NCI-H1436 (cell line): ENCODE measurements around the gene RNF38.

ENCODE experiments used
- DNase-seq: peaks from one replicate; lab custom pipeline; 2025; lab: John Stamatoyannopoulos, UW

The RNF38 gene

GRCh38 chr9:36293171-36293570 is 106.9 kb downstream of the RNF38 start:
- no peak for DNase-seq

- DNase-seq, result no peak
Observed at GRCh38 chr9:36292641-36293040, 107.4 kb downstream of the RNF38 start.

- no peak for DNase-seq
Observed at GRCh38 chr9:36290996-36291395, 109.1 kb downstream of the RNF38 start.

GRCh38 chr9:36289836-36290435 is 110.1 kb downstream of the RNF38 start:
- no peak for DNase-seq

GRCh38 chr9:36288070-36288469 is 112.0 kb downstream of the RNF38 start:
- DNase-seq, result no peak
